Neural progenitor cell (in vitro differentiated cells): Measurements from ENCODE around the gene SGPP1. TPM values are rescaled to one million over a fixed set of nuclear protein-coding genes. Genes with fewer than 3 reads are reported as not detected.

ENCODE experiments used
- DNase-seq: peaks from one replicate; pipeline ENCODE4 v3.0.0-alpha.2; 2016; ENCODE audit warnings: low spot score
- H2AFZ ChIP-seq: fragments of 200-600 bp; sonication (generic); replicated peaks from 2 replicates; pipeline ENCODE4 v1.6.1; 2016; ENCODE audit warnings: antibody characterized with exemption
- H3F3A ChIP-seq: fragments of 200-600 bp; sonication (generic); 2 replicates; pipeline ENCODE4 v1.6.1; 2016; ENCODE audit warnings: antibody characterized with exemption, low read depth
- H3K27ac ChIP-seq: fragments of 200-600 bp; sonication (generic); 2 replicates; pipeline ENCODE4 v1.5.1; 2016; ENCODE audit warnings: mild to moderate bottlenecking
- H3K27me3 ChIP-seq: fragments of 200-600 bp; sonication (generic); 2 replicates; pipeline ENCODE4 v1.6.1; 2016; ENCODE audit warnings: mild to moderate bottlenecking, moderate library complexity
- H3K36me3 ChIP-seq: fragments of 200-600 bp; sonication (generic); 2 replicates; pipeline ENCODE4 v1.5.1; 2016
- H3K4me1 ChIP-seq: fragments of 200-600 bp; sonication (generic); 2 replicates; pipeline ENCODE4 v1.6.1; 2016; ENCODE audit warnings: mixed run types
- H3K4me2 ChIP-seq: fragments of 200-600 bp; sonication (generic); 2 replicates; pipeline ENCODE4 v1.6.1; 2016
- H3K4me3 ChIP-seq: fragments of 200-600 bp; sonication (generic); 2 replicates; pipeline ENCODE4 v1.5.1; 2016
- H3K79me2 ChIP-seq: fragments of 200-600 bp; sonication (generic); 2 replicates; pipeline ENCODE4 v1.6.1; 2016; ENCODE audit warnings: low read depth
- H3K9ac ChIP-seq: fragments of 200-600 bp; sonication (generic); 2 replicates; pipeline ENCODE4 v1.6.1; 2016
- H3K9me3 ChIP-seq: fragments of 200-600 bp; sonication (generic); 2 replicates; pipeline ENCODE4 v1.5.1; 2016; ENCODE audit warnings: low read depth
- H4K20me1 ChIP-seq: fragments of 200-600 bp; sonication (generic); 2 replicates; pipeline ENCODE4 v1.6.1; 2016; ENCODE audit warnings: low read depth
- H3K27ac Mint-ChIP-seq: 3 replicates; pipeline ENCODE4 v1.8.0; 2021; ENCODE audit warnings: mixed read lengths
- H3K27me3 Mint-ChIP-seq: 2 replicates; pipeline ENCODE4 v1.8.0; 2022; ENCODE audit warnings: low read depth, mild to moderate bottlenecking, inconsistent platforms, moderate library complexity, mixed read lengths; ENCODE audit not compliant: insufficient read depth
- H3K36me3 Mint-ChIP-seq: 3 replicates; pipeline ENCODE4 v1.8.0; 2021; ENCODE audit warnings: mixed read lengths
- H3K4me1 Mint-ChIP-seq: 3 replicates; pipeline ENCODE4 v1.8.0; 2021; ENCODE audit warnings: mixed read lengths
- H3K4me3 Mint-ChIP-seq: 3 replicates; pipeline ENCODE4 v1.8.0; 2021; ENCODE audit warnings: mild to moderate bottlenecking, moderate library complexity, mixed read lengths
- H3K9me3 Mint-ChIP-seq: 3 replicates; pipeline ENCODE4 v1.8.0; 2020; ENCODE audit warnings: mixed read lengths
- EZH2 ChIP-seq: fragments of 200-600 bp; sonication (generic); IDR thresholded peaks from 2 replicates; pipeline ENCODE4 v1.6.1; 2017; ENCODE audit warnings: antibody characterized with exemption, mild to moderate bottlenecking, moderate library complexity
- EZH2phosphoT487 ChIP-seq: fragments of 200-600 bp; sonication (generic); IDR thresholded peaks from 2 replicates; pipeline ENCODE4 v1.6.1; 2017; ENCODE audit warnings: antibody characterized with exemption
- total RNA-seq: library from RNA; depleted of rRNA; stranded (reverse); fragments of >200 nt; gene quantifications from 2 replicates; pipeline ENCODE4 v1.2.3, GENCODE V29; 2015; ENCODE audit warnings: low replicate concordance
- TF ChIP-seq, protein P1 (sequence below): fragments of 200-600 bp; sonication (generic); IDR thresholded peaks from 2 replicates; pipeline ENCODE4 v1.5.1; 2017; ENCODE audit warnings: antibody characterized with exemption, mild to moderate bottlenecking

Gene SGPP1
- total RNA-seq, 1 donor from 2014 or later, result 9.2 TPM

DNA sequence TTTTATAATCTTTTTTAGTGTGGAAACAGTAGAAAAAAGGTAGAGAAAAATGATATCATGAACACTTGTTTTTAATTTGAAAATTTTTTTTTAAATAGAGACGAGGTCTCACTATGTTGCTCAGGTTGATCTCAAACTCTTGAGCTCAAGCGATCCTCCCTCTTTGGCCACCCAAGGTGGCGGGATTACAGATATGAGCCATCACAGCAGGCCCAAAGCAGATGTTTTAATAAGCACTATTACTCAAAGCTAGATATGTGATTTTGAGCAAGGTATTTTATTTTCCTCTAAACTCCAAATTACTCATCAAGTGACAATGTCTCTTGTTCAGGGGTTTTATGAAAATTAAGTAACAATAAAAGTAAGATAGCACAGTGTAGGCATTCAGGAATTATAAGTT lies 75.5 kb downstream of the SGPP1 start:
- Mint-ChIP-seq H3K4me1 (peaks cover 3% of the 10 kb centered on the region), H3K27ac (no peak overlapping the region), H3K27me3 (no peaks in the 10 kb centered on the region), H3K9me3 (no peaks in the 10 kb centered on the region), H3K36me3 (no peaks in the 10 kb centered on the region), H3K4me3 (no peak overlapping the region)
- no peaks in the 10 kb centered on the region for H3F3A ChIP-seq
- no peaks in the 10 kb centered on the region for H3K36me3 ChIP-seq
- no peak overlapping the region for H3K27ac ChIP-seq
- no peaks in the 10 kb centered on the region for H3K9me3 ChIP-seq
- H3K4me2 ChIP-seq, result no peak overlapping the region
- no peaks in the 10 kb centered on the region for H4K20me1 ChIP-seq
- no peak for DNase-seq
- H3K79me2 ChIP-seq, result no peaks in the 10 kb centered on the region
- TF ChIP-seq EZH2 (no peak), EZH2phosphoT487 (no peak)
- TF ChIP-seq, protein P1, sequence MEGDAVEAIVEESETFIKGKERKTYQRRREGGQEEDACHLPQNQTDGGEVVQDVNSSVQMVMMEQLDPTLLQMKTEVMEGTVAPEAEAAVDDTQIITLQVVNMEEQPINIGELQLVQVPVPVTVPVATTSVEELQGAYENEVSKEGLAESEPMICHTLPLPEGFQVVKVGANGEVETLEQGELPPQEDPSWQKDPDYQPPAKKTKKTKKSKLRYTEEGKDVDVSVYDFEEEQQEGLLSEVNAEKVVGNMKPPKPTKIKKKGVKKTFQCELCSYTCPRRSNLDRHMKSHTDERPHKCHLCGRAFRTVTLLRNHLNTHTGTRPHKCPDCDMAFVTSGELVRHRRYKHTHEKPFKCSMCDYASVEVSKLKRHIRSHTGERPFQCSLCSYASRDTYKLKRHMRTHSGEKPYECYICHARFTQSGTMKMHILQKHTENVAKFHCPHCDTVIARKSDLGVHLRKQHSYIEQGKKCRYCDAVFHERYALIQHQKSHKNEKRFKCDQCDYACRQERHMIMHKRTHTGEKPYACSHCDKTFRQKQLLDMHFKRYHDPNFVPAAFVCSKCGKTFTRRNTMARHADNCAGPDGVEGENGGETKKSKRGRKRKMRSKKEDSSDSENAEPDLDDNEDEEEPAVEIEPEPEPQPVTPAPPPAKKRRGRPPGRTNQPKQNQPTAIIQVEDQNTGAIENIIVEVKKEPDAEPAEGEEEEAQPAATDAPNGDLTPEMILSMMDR, result no peak
- H2AFZ ChIP-seq, result no peak overlapping the region
- H3K9ac ChIP-seq, result no peak overlapping the region
- no peak overlapping the region for H3K4me3 ChIP-seq
- no peaks in the 10 kb centered on the region for H3K4me1 ChIP-seq
- H3K27me3 ChIP-seq, result no peaks in the 10 kb centered on the region

DNA sequence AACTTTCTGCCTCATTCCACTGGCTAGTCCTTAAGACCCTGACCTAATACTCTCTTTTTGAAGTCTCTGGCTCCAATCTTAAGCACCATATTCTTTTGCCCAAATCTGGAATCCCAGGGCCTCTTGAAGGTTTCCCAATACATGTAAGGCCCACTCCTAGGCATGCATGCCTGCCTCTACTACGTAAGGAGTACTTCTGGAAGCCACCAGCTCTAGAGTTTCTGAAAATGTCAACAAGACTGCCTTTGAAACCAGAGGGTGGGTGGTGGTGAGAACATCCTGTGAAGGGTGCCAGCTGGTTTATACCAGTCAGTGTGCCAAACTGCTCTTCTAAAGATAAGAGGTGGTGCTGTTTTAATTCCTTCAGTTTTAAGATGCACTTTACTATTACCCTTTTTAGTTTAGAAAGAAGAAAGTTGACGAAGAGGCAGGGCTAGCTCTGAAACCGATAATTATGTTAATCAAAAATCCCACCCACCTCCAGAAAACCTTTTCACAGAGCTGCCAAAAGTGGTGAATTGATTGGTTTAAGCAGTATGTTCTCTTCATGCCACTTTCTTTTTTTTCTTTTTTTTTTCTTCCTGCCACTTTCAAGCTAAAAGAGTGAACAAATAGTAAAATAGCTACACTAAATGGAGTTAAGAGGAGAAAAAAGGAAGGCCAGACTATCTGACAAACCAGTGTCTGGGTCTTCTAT lies 77.5 kb downstream of the SGPP1 start:
- H3K27me3 ChIP-seq, result no peaks in the 10 kb centered on the region

DNA sequence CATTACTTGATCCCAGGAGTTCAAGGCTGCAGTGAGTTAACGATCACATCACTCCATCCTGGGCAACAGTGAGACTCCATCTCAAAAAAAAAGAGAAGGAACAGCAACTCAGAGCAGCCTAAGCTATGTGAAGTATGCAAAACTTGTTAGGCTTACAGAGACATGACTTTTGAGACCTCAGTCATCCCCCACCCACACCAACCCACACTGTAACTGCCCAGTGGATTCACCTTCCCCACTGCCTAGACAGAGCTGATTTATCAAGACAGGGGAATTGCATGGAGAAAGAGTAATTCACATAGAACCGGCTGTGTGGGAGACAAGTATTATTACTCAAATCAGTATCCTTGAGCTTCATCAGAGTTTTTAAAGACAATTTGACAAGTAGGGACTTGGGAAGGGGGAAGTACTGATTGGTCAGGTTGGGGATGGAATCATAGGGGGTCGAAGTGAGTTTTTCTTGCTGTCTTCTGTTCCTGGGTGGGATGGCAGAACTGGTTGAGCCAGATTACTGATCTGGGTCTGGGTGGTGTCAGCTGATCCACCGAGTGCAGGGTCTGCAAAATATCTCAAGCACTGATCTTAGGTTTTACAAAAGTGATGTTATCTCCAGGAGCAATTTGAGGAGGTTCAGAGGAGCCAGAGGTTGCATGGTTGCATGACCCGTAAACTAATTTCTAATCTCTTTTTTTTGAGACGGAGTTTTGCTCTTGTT lies 80.0 kb downstream of the SGPP1 start:
- no peak for TF ChIP-seq EZH2
- TF ChIP-seq, protein P1, result no peak
- TF ChIP-seq EZH2phosphoT487, result no peak
- Histone ChIP-seq H3K4me2 (no peak overlapping the region), H3K27ac (no peak overlapping the region), H3K9ac (no peak overlapping the region), H3K27me3 (no peaks in the 10 kb centered on the region), H3K79me2 (peaks cover 4% of the 10 kb centered on the region), H3F3A (no peaks in the 10 kb centered on the region), H3K4me1 (no peaks in the 10 kb centered on the region), H4K20me1 (no peaks in the 10 kb centered on the region), H3K4me3 (no peak overlapping the region), H3K36me3 (no peaks in the 10 kb centered on the region), H3K9me3 (no peaks in the 10 kb centered on the region), H2AFZ (no peak overlapping the region)
- no peak overlapping the region for H3K4me3 Mint-ChIP-seq
- no peaks in the 10 kb centered on the region for H3K27me3 Mint-ChIP-seq
- no peaks in the 10 kb centered on the region for H3K9me3 Mint-ChIP-seq
- H3K36me3 Mint-ChIP-seq, result no peaks in the 10 kb centered on the region
- H3K27ac Mint-ChIP-seq, result peak overlapping the region; percentile 22
- no peak for DNase-seq
- H3K4me1 Mint-ChIP-seq, result peaks cover 5% of the 10 kb centered on the region

More for the DNA sequence above, 77.5 kb downstream of the SGPP1 start:
- Histone ChIP-seq H3K9me3 (no peaks in the 10 kb centered on the region), H4K20me1 (no peaks in the 10 kb centered on the region), H3K4me1 (no peaks in the 10 kb centered on the region), H3F3A (no peaks in the 10 kb centered on the region), H3K9ac (no peak overlapping the region), H3K36me3 (no peaks in the 10 kb centered on the region), H3K4me3 (no peak overlapping the region), H2AFZ (no peak overlapping the region), H3K27ac (no peak overlapping the region), H3K79me2 (no peaks in the 10 kb centered on the region), H3K4me2 (no peak overlapping the region)
- DNase-seq, result no peak
- Mint-ChIP-seq H3K27ac (no peak overlapping the region), H3K27me3 (no peaks in the 10 kb centered on the region), H3K36me3 (no peaks in the 10 kb centered on the region), H3K4me1 (peaks cover 3% of the 10 kb centered on the region), H3K4me3 (no peak overlapping the region), H3K9me3 (no peaks in the 10 kb centered on the region)
- TF ChIP-seq EZH2phosphoT487, result no peak
- no peak for TF ChIP-seq EZH2
- TF ChIP-seq, protein P1, result no peak
